Uterus (tissue), 4 donors: ENCODE measurements around the gene TMEM119. TPM values are rescaled to one million over a fixed set of nuclear protein-coding genes. Genes with fewer than 3 reads are reported as not detected.
A peak's percentile ranks its signal among the peaks of the same experiment; 100 is the strongest.

Source experiments
- DNase-seq, 2 donors: peaks; one replicate each; pipeline ENCODE4 v3.0.0-alpha.2; 2019 to 2020
- H3K27ac ChIP-seq, 2 donors: fragments of 200-600 bp; sonication (generic); 1 replicate in 1 of 2; 2 replicates in 1 of 2; pipeline ENCODE4 v1.5.1; 2016 to 2018
- H3K27me3 ChIP-seq, 2 donors: fragments of 200-600 bp; sonication (generic); one replicate each; pipeline ENCODE4 v1.5.1; 2018 to 2019; ENCODE audit warnings: control low read depth in 1 of 2
- H3K36me3 ChIP-seq, 2 donors: fragments of 200-600 bp; sonication (generic); one replicate each; pipeline ENCODE4 v1.5.1; 2019; ENCODE audit warnings: control low read depth in 1 of 2
- H3K4me1 ChIP-seq, 2 donors: fragments of 200-600 bp; sonication (generic); one replicate each; pipeline ENCODE4 v1.5.1; 2018 to 2019; ENCODE audit warnings: control low read depth in 1 of 2
- H3K4me3 ChIP-seq, 2 donors: fragments of 200-600 bp; sonication (generic); 1 replicate in 1 of 2; 2 replicates in 1 of 2; pipeline ENCODE4 v1.5.1; 2018 to 2019; ENCODE audit warnings: mild to moderate bottlenecking in 1 of 2
- H3K9me3 ChIP-seq, 2 donors: fragments of 200-600 bp; sonication (generic); one replicate each; pipeline ENCODE4 v1.5.1; 2019; ENCODE audit warnings: control low read depth in 1 of 2
- POLR2A ChIP-seq, 2 donors: fragments of 450-650 bp; IDR thresholded peaks; one replicate each; pipeline ENCODE4 v1.6.1; 2016; ENCODE audit warnings: antibody characterized with exemption in 2 of 2, mild to moderate bottlenecking in 1 of 2, moderate library complexity in 1 of 2
- intact Hi-C: fragments of 100-400 bp; cut with DNase I; formaldehyde crosslinking; loops from one replicate; pipeline ENCODE4 v1.15.1; 2023; ENCODE audit warnings: low total_unique reads
- total RNA-seq, 4 donors: library from RNA; depleted of rRNA in 3 of 4; stranded (reverse); fragments of >200 nt in 3 of 4; gene quantifications; one replicate each; pipeline versions ENCODE4 v1.1.0 to v1.2.4, GENCODE V29; 2014 to 2023
- TF ChIP-seq, protein P1 (sequence below), 4 experiments: fragments of 200-600 bp in 2 of 4; fragments of 450-650 bp in 2 of 4; sonication (generic) in 2 of 4; IDR thresholded peaks; one replicate each; pipeline ENCODE4 v1.5.1; 2016 to 2019; ENCODE audit warnings: antibody characterized with exemption in 4 of 4, mild to moderate bottlenecking in 2 of 4, moderate library complexity in 1 of 4
- donor health status: DM: yes; HTN: yes; CAD: no.

TMEM119 gene
- total RNA-seq, 4 donors from 2014 or later: 9.1 to 102 (median 12.4) TPM

DNA sequence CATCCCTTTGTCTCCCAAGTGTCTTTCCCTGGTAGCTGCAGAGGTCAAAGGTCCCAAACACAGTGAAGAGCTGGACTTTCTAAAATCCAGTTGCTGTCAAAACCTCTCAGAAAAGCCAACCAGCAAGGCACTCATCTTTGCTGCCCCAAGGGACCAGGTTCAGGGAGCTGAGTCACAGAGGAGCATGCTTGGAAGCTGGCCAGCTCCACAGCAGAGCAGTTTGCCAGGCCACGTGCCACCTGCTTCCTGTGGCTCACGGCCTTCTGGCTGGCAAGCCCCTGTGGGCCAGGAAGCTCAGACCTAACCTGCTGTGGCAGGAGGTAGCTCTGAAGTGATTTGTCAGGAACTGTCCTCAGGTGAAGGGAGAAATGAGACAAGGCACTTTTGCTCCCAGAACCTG, 31.9 kb downstream of the TMEM119 start:
- Histone ChIP-seq H3K4me3 (no peak overlapping the region), H3K27me3 (no peaks in the 10 kb centered on the region), H3K36me3 (no peaks in the 10 kb centered on the region), H3K9me3 (no peaks in the 10 kb centered on the region), H3K4me1 (peaks cover 0 to 3% of the 10 kb centered on the region in 2 donors), H3K27ac (peak overlapping the region in 1 of 2 donors; percentile 26)
- no peak for TF ChIP-seq POLR2A (IDR thresholded peaks at IDR 0.05)
- intact Hi-C loops: loop anchor here (10.0 kb wide), 1 partner anchor 529 kb away; the partner anchor contains the start of genes ALKBH2 and UNG
- DNase-seq: peak; percentile 40 to 44

DNA sequence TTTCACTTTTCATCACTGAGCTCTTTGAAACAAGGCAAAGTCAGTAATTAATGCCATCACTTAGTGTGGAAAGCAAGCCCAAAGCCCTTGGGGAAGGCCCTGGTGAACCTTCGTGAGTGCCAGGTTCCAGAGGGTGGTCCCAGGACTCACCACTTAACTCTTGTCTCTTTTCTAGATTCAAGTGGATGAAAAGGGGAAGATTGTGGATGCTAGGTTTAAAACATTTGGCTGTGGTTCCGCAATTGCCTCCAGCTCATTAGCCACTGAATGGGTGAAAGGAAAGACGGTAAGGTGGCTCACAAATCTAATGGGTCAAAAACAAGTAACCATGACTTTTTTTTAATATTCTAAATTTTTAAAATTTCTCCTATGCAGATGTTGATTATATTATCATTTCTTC, 32.7 kb downstream of the TMEM119 start:
- Histone ChIP-seq H3K27ac (peak overlapping the region in 1 of 2 donors; percentile 8), H3K36me3 (no peaks in the 10 kb centered on the region), H3K9me3 (no peaks in the 10 kb centered on the region), H3K27me3 (no peaks in the 10 kb centered on the region), H3K4me3 (no peak overlapping the region), H3K4me1 (peaks cover 0 to 5% of the 10 kb centered on the region in 2 donors)
- TF ChIP-seq, protein P1, sequence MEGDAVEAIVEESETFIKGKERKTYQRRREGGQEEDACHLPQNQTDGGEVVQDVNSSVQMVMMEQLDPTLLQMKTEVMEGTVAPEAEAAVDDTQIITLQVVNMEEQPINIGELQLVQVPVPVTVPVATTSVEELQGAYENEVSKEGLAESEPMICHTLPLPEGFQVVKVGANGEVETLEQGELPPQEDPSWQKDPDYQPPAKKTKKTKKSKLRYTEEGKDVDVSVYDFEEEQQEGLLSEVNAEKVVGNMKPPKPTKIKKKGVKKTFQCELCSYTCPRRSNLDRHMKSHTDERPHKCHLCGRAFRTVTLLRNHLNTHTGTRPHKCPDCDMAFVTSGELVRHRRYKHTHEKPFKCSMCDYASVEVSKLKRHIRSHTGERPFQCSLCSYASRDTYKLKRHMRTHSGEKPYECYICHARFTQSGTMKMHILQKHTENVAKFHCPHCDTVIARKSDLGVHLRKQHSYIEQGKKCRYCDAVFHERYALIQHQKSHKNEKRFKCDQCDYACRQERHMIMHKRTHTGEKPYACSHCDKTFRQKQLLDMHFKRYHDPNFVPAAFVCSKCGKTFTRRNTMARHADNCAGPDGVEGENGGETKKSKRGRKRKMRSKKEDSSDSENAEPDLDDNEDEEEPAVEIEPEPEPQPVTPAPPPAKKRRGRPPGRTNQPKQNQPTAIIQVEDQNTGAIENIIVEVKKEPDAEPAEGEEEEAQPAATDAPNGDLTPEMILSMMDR (IDR thresholded peaks at IDR 0.05): no peak
- TF ChIP-seq POLR2A (IDR thresholded peaks at IDR 0.05): no peak
- DNase-seq: no peak
- intact Hi-C loops: loop anchor here (10.0 kb wide), 1 partner anchor 530 kb away; the partner anchor contains the start of genes ALKBH2 and UNG

DNA sequence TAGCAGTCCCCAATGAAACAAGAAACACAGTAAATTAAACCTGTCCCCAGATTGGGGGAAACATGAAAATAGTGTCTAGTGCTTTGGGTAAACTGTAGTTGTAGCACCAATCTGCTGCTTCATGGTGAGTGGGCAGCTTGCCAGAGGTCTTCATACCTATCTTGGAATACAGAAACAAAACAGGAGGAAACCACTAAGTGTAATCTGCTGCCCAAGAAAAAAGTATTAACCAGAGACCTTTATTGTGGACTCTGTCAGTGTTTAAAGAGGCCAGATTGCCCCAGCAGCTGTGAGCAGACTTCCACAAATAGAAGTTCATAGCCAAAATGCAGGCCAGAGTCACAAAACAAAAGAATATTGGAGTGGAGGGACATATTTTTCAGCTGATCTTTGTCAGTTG, 33.2 kb downstream of the TMEM119 start:
- H3K4me1 ChIP-seq: peaks cover 0 to 9% of the 10 kb centered on the region in 2 donors
- H3K4me3 ChIP-seq: no peak overlapping the region
- H3K27ac ChIP-seq: no peak overlapping the region
- DNase-seq: no peak
- no peaks in the 10 kb centered on the region for H3K9me3 ChIP-seq
- intact Hi-C loops: loop anchor here (5.0 to 10.0 kb wide), 2 partner anchors 53 to 530 kb away; partner anchors contain the start of genes ALKBH2 and UNG
- TF ChIP-seq, protein P1 (IDR thresholded peaks at IDR 0.05): no peak
- no peak for TF ChIP-seq POLR2A (IDR thresholded peaks at IDR 0.05)
- no peaks in the 10 kb centered on the region for H3K36me3 ChIP-seq
- H3K27me3 ChIP-seq: no peaks in the 10 kb centered on the region

DNA sequence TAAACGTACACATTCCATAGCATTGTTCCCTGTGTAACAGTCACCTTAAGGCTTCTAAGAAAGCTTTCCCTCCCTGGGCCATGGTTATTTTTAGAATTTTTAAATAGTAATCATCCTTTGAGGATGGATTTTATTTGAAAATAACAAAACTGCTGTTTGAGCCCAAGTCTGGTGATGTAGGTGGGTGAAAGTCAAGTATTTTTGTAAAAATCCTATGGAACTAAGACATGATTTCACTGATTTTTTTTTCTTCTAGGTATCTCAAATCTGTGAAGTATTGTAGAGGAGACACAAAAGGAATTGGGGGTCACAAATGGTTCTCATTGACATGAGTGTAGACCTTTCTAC, 34.1 kb downstream of the TMEM119 start:
- DNase-seq: no peak
- H3K9me3 ChIP-seq: no peaks in the 10 kb centered on the region
- peak overlapping the region in 1 of 2 donors; percentile 91 for H3K4me3 ChIP-seq
- no peak for TF ChIP-seq POLR2A (IDR thresholded peaks at IDR 0.05)
- no peaks in the 10 kb centered on the region for H3K36me3 ChIP-seq
- intact Hi-C loops: loop anchor here (5.0 to 10.0 kb wide), 2 partner anchors 54 to 531 kb away; partner anchors contain the start of genes ALKBH2 and UNG
- H3K4me1 ChIP-seq: peaks cover 0 to 14% of the 10 kb centered on the region in 2 donors
- H3K27me3 ChIP-seq: no peaks in the 10 kb centered on the region
- H3K27ac ChIP-seq: peak overlapping the region; percentile 87 to 92

DNA sequence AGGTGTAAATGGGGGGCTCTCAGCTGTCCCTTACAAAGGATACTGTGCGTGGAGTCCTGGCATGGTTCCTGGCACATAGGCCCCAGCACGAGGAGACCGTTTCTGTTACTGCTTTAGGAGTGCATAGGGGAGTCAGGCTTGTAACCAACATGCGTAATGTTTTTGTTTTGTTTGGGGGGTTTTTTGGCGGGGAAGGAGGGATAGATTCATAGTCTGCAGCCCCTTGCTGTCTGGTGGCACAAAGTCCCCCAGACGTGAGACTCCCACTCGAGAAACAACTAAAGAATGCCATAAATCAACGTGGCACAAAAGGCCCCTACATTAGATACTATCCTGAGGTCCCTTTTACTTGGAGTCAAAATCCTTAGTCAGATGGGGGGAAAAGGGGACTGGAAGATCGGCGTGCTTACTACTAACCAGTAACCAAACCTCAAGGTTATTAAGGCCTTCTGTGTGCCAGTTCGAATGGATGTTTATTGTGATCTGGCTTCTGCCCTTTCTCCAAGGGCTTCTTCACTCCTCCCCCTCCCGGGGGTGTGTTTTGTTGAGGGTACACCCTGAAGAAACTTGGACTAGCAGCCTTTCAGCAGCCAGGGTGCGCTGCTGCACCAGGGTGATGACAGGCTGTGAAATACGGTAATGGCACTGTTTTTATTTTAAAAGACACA, 34.6 kb downstream of the TMEM119 start:
- Histone ChIP-seq H3K27me3 (no peaks in the 10 kb centered on the region), H3K4me1 (peaks cover 0 to 14% of the 10 kb centered on the region in 2 donors), H3K9me3 (no peaks in the 10 kb centered on the region), H3K27ac (peak overlapping the region; percentile 87 to 92), H3K4me3 (peak overlapping the region; percentile 67 to 91), H3K36me3 (no peaks in the 10 kb centered on the region)
- DNase-seq: peak; percentile 81 to 82
- TF ChIP-seq POLR2A (IDR thresholded peaks at IDR 0.05): no peak
- TF ChIP-seq, protein P1 (IDR thresholded peaks at IDR 0.05): peak; percentile 76 to 89 (median 85)
- intact Hi-C loops: loop anchor here (5.0 to 10.0 kb wide), 2 partner anchors 54 to 532 kb away; partner anchors contain the start of genes ALKBH2 and UNG
